Neural progenitor cell (in vitro differentiated cells): ENCODE results near the gene SPDYE5. TPM values are rescaled to one million over a fixed set of nuclear protein-coding genes. Genes with fewer than 3 reads are reported as not detected.
"Not testable (repeated sequence)": the region's sequence is repeated elsewhere in the genome, so short reads cannot be mapped to it uniquely, and the experiment has no call there.

Source experiments
- DNase-seq: peaks from one replicate; pipeline ENCODE4 v3.0.0-alpha.2; 2016; ENCODE audit warnings: low spot score
- H2AFZ ChIP-seq: fragments of 200-600 bp; sonication (generic); replicated peaks from 2 replicates; pipeline ENCODE4 v1.6.1; 2016; ENCODE audit warnings: antibody characterized with exemption
- H3F3A ChIP-seq: fragments of 200-600 bp; sonication (generic); 2 replicates; pipeline ENCODE4 v1.6.1; 2016; ENCODE audit warnings: antibody characterized with exemption, low read depth
- H3K27ac ChIP-seq: fragments of 200-600 bp; sonication (generic); 2 replicates; pipeline ENCODE4 v1.5.1; 2016; ENCODE audit warnings: mild to moderate bottlenecking
- H3K27me3 ChIP-seq: fragments of 200-600 bp; sonication (generic); 2 replicates; pipeline ENCODE4 v1.6.1; 2016; ENCODE audit warnings: mild to moderate bottlenecking, moderate library complexity
- H3K36me3 ChIP-seq: fragments of 200-600 bp; sonication (generic); 2 replicates; pipeline ENCODE4 v1.5.1; 2016
- H3K4me1 ChIP-seq: fragments of 200-600 bp; sonication (generic); 2 replicates; pipeline ENCODE4 v1.6.1; 2016; ENCODE audit warnings: mixed run types
- H3K4me2 ChIP-seq: fragments of 200-600 bp; sonication (generic); 2 replicates; pipeline ENCODE4 v1.6.1; 2016
- H3K4me3 ChIP-seq: fragments of 200-600 bp; sonication (generic); 2 replicates; pipeline ENCODE4 v1.5.1; 2016
- H3K79me2 ChIP-seq: fragments of 200-600 bp; sonication (generic); 2 replicates; pipeline ENCODE4 v1.6.1; 2016; ENCODE audit warnings: low read depth
- H3K9ac ChIP-seq: fragments of 200-600 bp; sonication (generic); 2 replicates; pipeline ENCODE4 v1.6.1; 2016
- H3K9me3 ChIP-seq: fragments of 200-600 bp; sonication (generic); 2 replicates; pipeline ENCODE4 v1.5.1; 2016; ENCODE audit warnings: low read depth
- H4K20me1 ChIP-seq: fragments of 200-600 bp; sonication (generic); 2 replicates; pipeline ENCODE4 v1.6.1; 2016; ENCODE audit warnings: low read depth
- H3K27ac Mint-ChIP-seq: 3 replicates; pipeline ENCODE4 v1.8.0; 2021; ENCODE audit warnings: mixed read lengths
- H3K27me3 Mint-ChIP-seq: 2 replicates; pipeline ENCODE4 v1.8.0; 2022; ENCODE audit warnings: low read depth, mild to moderate bottlenecking, inconsistent platforms, moderate library complexity, mixed read lengths; ENCODE audit not compliant: insufficient read depth
- H3K36me3 Mint-ChIP-seq: 3 replicates; pipeline ENCODE4 v1.8.0; 2021; ENCODE audit warnings: mixed read lengths
- H3K4me1 Mint-ChIP-seq: 3 replicates; pipeline ENCODE4 v1.8.0; 2021; ENCODE audit warnings: mixed read lengths
- H3K4me3 Mint-ChIP-seq: 3 replicates; pipeline ENCODE4 v1.8.0; 2021; ENCODE audit warnings: mild to moderate bottlenecking, moderate library complexity, mixed read lengths
- H3K9me3 Mint-ChIP-seq: 3 replicates; pipeline ENCODE4 v1.8.0; 2020; ENCODE audit warnings: mixed read lengths
- CTCF ChIP-seq: fragments of 200-600 bp; sonication (generic); IDR thresholded peaks from 2 replicates; pipeline ENCODE4 v1.5.1; 2017; ENCODE audit warnings: antibody characterized with exemption, mild to moderate bottlenecking
- total RNA-seq: library from RNA; depleted of rRNA; stranded (reverse); fragments of >200 nt; gene quantifications from 2 replicates; pipeline ENCODE4 v1.2.3, GENCODE V29; 2015; ENCODE audit warnings: low replicate concordance

Gene SPDYE5
- total RNA-seq, result not detected in 2 replicates

- not testable (repeated sequence) for H3K27ac Mint-ChIP-seq, H3K27ac ChIP-seq, H3K9me3 ChIP-seq, H2AFZ ChIP-seq, H3K4me1 Mint-ChIP-seq, DNase-seq, H3K27me3 ChIP-seq, H3K36me3 ChIP-seq, H3K9ac ChIP-seq, H3K4me3 ChIP-seq, H3K9me3 Mint-ChIP-seq, H3K4me2 ChIP-seq, H3K4me3 Mint-ChIP-seq, H3K36me3 Mint-ChIP-seq, H3K4me1 ChIP-seq, H3K27me3 Mint-ChIP-seq, H3F3A ChIP-seq, H3K79me2 ChIP-seq, H4K20me1 ChIP-seq
Measured at GRCh38 chr7:75492020-75492419, at the start of gene SPDYE5. Gene SPDYE5, plus strand, starts transcription at chr7:75492320. Its CDS starts 1,728 bp downstream, at chr7:75494048.

GRCh38 chr7:75442465-75443111, 49.5 kb upstream of the SPDYE5 start:
- H3K27ac Mint-ChIP-seq, result peak overlapping the region; percentile 85
- Histone ChIP-seq H2AFZ (peak overlapping the region; percentile 90), H3K27ac (peak overlapping the region; percentile 92), H3K4me3 (peak overlapping the region; percentile 88), H3K79me2 (peaks cover 16% of the 10 kb centered on the region), H3K4me2 (peak overlapping the region; percentile 95), H3K36me3 (peaks cover 11% of the 10 kb centered on the region), H3K9ac (peak overlapping the region; percentile 95)
- peak; percentile 37 for DNase-seq
- not testable (repeated sequence) for H3F3A ChIP-seq, H3K4me1 Mint-ChIP-seq, H3K9me3 ChIP-seq, H3K27me3 Mint-ChIP-seq, H3K9me3 Mint-ChIP-seq, H4K20me1 ChIP-seq, H3K27me3 ChIP-seq, H3K4me1 ChIP-seq
- peak overlapping the region; percentile 95 for H3K4me3 Mint-ChIP-seq
- H3K36me3 Mint-ChIP-seq, result peaks cover 17% of the 10 kb centered on the region

- H3K36me3 Mint-ChIP-seq, H3K4me3 Mint-ChIP-seq, H3K9me3 Mint-ChIP-seq, DNase-seq, H3K9me3 ChIP-seq, H3K27me3 ChIP-seq, H3K4me1 Mint-ChIP-seq, H3K4me1 ChIP-seq, H3K27ac Mint-ChIP-seq, H3K4me3 ChIP-seq, H3K79me2 ChIP-seq, H3K9ac ChIP-seq, H3K4me2 ChIP-seq, H3K27me3 Mint-ChIP-seq, H2AFZ ChIP-seq, H4K20me1 ChIP-seq, H3F3A ChIP-seq, H3K36me3 ChIP-seq, H3K27ac ChIP-seq: not testable (repeated sequence)
Measured at GRCh38 chr7:75449946-75450345, 42.2 kb upstream of the SPDYE5 start.

- not testable (repeated sequence) for H3K4me1 ChIP-seq, H3K27me3 Mint-ChIP-seq, H2AFZ ChIP-seq, H3K79me2 ChIP-seq, H3K4me3 Mint-ChIP-seq, H3K4me1 Mint-ChIP-seq, H3K9me3 ChIP-seq, H3K27me3 ChIP-seq, DNase-seq, H3K36me3 Mint-ChIP-seq, H3K27ac Mint-ChIP-seq, H3K9me3 Mint-ChIP-seq, H3K4me2 ChIP-seq, H3K36me3 ChIP-seq, H3K4me3 ChIP-seq, H3K9ac ChIP-seq, H3K27ac ChIP-seq, H4K20me1 ChIP-seq, H3F3A ChIP-seq
- peak; percentile 53 for TF ChIP-seq CTCF
Measured at GRCh38 chr7:75452494-75452955, 39.6 kb upstream of the SPDYE5 start.

- H3K4me1 ChIP-seq, H3K9ac ChIP-seq, H3K27ac Mint-ChIP-seq, H4K20me1 ChIP-seq, H3K4me1 Mint-ChIP-seq, H2AFZ ChIP-seq, H3F3A ChIP-seq, H3K36me3 Mint-ChIP-seq, H3K27me3 ChIP-seq, DNase-seq, H3K36me3 ChIP-seq, H3K27ac ChIP-seq, H3K4me2 ChIP-seq, H3K27me3 Mint-ChIP-seq, H3K79me2 ChIP-seq, H3K9me3 ChIP-seq, H3K4me3 Mint-ChIP-seq, H3K4me3 ChIP-seq, H3K9me3 Mint-ChIP-seq: not testable (repeated sequence)
Measured at GRCh38 chr7:75456403-75456802, 35.7 kb upstream of the SPDYE5 start.

- H3K4me3 Mint-ChIP-seq, H3K36me3 Mint-ChIP-seq, H4K20me1 ChIP-seq, H3K27me3 ChIP-seq, H3K79me2 ChIP-seq, H3K27ac ChIP-seq, H3K36me3 ChIP-seq, H3K4me2 ChIP-seq, H3K9me3 ChIP-seq, DNase-seq, H3K9me3 Mint-ChIP-seq, H3K27me3 Mint-ChIP-seq, H3F3A ChIP-seq, H3K27ac Mint-ChIP-seq, H3K4me3 ChIP-seq, H3K4me1 ChIP-seq, H2AFZ ChIP-seq, H3K4me1 Mint-ChIP-seq, H3K9ac ChIP-seq: not testable (repeated sequence)
Measured at GRCh38 chr7:75458034-75458433, 34.1 kb upstream of the SPDYE5 start.

- not testable (repeated sequence) for H3K36me3 Mint-ChIP-seq, DNase-seq, H3K27ac ChIP-seq, H3K4me1 ChIP-seq, H3F3A ChIP-seq, H2AFZ ChIP-seq, H3K9ac ChIP-seq, H4K20me1 ChIP-seq, H3K4me3 ChIP-seq, H3K9me3 ChIP-seq, H3K4me2 ChIP-seq, H3K36me3 ChIP-seq, H3K79me2 ChIP-seq, H3K9me3 Mint-ChIP-seq, H3K27me3 Mint-ChIP-seq, H3K27ac Mint-ChIP-seq, H3K4me1 Mint-ChIP-seq, H3K27me3 ChIP-seq, H3K4me3 Mint-ChIP-seq
Measured at GRCh38 chr7:75460541-75460940, 31.6 kb upstream of the SPDYE5 start.

GRCh38 chr7:75470166-75470565, 22.0 kb upstream of the SPDYE5 start:
- not testable (repeated sequence) for H3K27me3 ChIP-seq, H2AFZ ChIP-seq, H3K4me1 ChIP-seq, H3K27ac Mint-ChIP-seq, H3K9ac ChIP-seq, H3K4me3 ChIP-seq, H3K27me3 Mint-ChIP-seq, H3K4me2 ChIP-seq, H4K20me1 ChIP-seq, H3K36me3 ChIP-seq, H3K4me3 Mint-ChIP-seq, H3K79me2 ChIP-seq, H3K9me3 ChIP-seq, H3K27ac ChIP-seq, H3K4me1 Mint-ChIP-seq, DNase-seq, H3F3A ChIP-seq, H3K9me3 Mint-ChIP-seq
- peaks cover 27% of the 10 kb centered on the region for H3K36me3 Mint-ChIP-seq
